ENCODE measurements around the gene LGALS4.
"Not testable (repeated sequence)": the region's sequence is repeated elsewhere in the genome, so short reads cannot be mapped to it uniquely, and the experiment has no call there.

LGALS4 gene

GRCh38 chr19:38826856-38827551 is 14.3 kb upstream of the LGALS4 start:
- no peak for TF ChIP-seq CTCF (conservative IDR thresholded peaks at IDR 0.05)
- H3K27ac ChIP-seq, result no peak overlapping the region; the same call in 1 of the 2 replicates

GRCh38 chr19:38825936-38826335 is 13.2 kb upstream of the LGALS4 start:
- not testable (repeated sequence) for H3K27ac ChIP-seq

GRCh38 chr19:38821230-38821825 is 8.6 kb upstream of the LGALS4 start:
- not testable (repeated sequence) for H3K27ac ChIP-seq

GRCh38 chr19:38819231-38819920 is 6.6 kb upstream of the LGALS4 start:
- no peak for TF ChIP-seq CTCF (conservative IDR thresholded peaks at IDR 0.05)
- H3K27ac ChIP-seq, result no peak overlapping the region

GRCh38 chr19:38817081-38817480 is 4.3 kb upstream of the LGALS4 start:
- H3K27ac ChIP-seq, result no peak overlapping the region
- no peak for TF ChIP-seq CTCF (conservative IDR thresholded peaks at IDR 0.05)

- TF ChIP-seq CTCF (conservative IDR thresholded peaks at IDR 0.05), result no peak
Observed at GRCh38 chr19:38816131-38816750, 3.5 kb upstream of the LGALS4 start.

GRCh38 chr19:38815059-38816001 is 2.6 kb upstream of the LGALS4 start:
- no peak overlapping the region for H3K27ac ChIP-seq
- no peak for TF ChIP-seq CTCF (conservative IDR thresholded peaks at IDR 0.05)

More at GRCh38 chr19:38816131-38816750, 3.5 kb upstream of the LGALS4 start:
- no peak overlapping the region for H3K27ac ChIP-seq

GRCh38 chr19:38813932-38814331 is 1.2 kb upstream of the LGALS4 start:
- H3K27ac ChIP-seq, result not testable (repeated sequence)
